Raji (cell line): ENCODE data around the gene NOL3.

Source experiments
- POLR2A ChIP-seq: IDR thresholded peaks from 2 replicates; pipeline ENCODE4 v1.6.1; 2011; ENCODE audit warnings: low read depth, low read length, control low read depth; ENCODE audit not compliant: insufficient read depth

The NOL3 gene

DNA sequence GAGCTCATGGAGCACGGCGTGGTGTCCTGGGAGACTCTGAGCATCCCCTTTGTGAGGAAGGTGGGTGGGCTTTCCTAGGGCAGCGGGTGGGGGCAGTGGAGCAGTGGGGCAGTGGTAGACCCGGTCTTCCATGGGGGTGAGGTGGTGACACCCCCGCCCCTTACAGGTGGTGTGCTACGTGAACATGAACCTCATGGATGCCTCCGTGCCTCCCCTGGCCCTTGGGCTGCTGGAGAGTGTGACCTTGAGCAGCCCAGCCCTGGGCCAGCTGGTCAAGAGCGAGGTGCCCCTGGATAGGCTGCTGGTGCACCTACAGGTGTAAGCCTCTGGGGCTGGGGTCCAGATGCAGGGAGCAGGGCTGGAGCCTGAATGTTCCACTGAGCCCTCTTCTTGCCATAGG, 30.2 kb downstream of the NOL3 start:
- no peak for TF ChIP-seq POLR2A

DNA sequence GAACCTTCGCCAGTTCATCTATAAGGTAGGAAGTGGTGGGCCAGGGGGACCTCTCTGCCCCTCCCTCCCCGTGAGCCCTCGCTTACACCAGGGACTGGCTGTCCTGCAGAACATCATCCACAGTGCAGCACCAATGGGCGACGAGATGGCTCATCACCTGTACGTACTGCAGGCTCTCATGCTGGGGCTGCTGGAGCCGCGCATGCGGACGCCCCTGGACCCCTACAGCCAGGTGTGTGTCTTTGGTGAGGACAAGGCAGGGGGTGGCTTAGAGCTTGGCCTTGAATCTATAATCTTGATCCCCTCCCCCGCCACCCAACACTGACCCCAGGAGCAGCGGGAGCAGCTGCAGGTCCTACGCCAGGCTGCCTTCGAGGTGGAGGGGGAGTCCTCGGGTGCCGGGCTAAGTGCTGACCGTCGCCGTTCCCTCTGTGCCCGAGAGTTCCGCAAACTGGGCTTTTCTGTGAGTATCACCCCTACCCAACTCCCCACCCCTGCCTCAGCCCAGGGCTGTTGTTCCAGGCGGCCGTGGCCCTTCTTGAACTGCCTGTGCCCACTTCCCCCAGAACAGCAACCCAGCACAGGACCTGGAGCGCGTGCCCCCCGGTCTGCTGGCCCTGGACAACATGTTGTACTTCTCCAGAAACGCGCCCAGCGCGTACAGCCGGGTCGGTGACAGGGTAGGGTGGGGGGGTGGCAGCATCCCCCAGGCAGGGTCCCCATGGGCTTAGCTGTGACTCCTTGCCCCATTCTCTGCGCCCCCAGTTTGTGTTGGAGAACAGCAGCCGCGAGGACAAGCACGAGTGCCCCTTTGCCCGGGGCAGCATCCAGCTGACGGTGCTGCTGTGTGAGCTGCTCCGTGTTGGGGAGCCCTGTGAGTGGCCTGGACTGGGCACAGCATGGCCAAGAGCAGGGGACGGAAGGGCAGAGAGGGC, 31.3 kb downstream of the NOL3 start:
- TF ChIP-seq POLR2A, result no peak

- no peak for TF ChIP-seq POLR2A
Measured at GRCh38 chr16:67202426-67202825, 32.1 kb downstream of the NOL3 start.

GRCh38 chr16:67202956-67203493, 32.7 kb downstream of the NOL3 start:
- TF ChIP-seq POLR2A, result no peak

- TF ChIP-seq POLR2A, result no peak
Measured at GRCh38 chr16:67204076-67204475, 33.7 kb downstream of the NOL3 start.

DNA sequence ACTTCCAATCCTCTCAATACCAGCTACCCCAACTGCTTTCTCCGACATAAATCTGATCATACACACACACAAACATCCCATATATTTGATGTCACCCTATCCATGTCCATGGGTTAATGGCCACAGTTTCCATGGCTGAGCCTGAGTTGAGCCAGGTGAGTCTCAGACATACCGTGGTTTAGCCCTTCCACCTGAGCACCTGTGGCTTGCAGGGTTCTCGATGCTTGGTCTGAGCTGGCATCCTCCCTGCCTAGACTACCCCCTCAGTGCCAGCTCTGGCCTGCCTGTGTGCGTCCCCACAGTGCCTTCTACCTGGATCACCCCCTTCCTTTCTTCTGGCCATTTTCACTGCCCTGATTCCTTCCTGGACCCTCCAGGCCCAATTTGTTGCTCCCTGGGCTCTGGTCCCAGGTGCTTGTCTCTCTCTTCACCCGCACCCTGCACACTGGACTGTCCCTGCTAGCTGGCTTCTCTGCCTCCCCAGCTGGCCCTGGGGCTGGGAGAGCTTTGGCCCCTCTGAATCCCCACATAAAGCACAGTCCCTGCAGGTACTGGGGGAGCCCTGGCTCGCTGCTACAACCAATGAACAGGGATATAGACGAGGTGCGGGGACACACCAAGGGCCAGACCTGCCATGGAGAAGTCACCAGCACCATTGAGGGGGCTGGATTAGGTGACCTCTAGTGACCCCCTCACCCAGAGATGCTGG, 35.9 kb downstream of the NOL3 start:
- no peak for TF ChIP-seq POLR2A

DNA sequence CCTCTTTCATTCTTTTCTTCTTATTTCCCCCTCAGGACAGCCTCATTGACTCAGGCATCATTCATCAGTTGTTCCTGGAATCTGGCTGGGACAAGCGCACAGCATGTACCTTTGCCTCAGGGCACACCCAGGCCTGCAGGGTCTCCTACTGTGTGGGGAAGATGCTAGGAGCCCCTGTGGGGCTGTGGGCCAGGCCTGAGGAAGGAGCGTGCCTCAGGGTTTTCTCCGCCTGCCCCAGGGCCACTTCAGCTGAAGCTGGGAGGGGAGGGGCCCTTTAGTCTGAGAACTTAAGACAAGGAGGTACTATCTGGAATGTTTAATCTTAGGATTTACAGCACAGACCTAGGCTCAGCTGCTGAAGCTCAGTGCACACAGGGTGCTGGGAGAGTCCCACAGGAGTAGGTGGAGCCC, 36.5 kb downstream of the NOL3 start:
- TF ChIP-seq POLR2A, result peak; percentile 28; the same call in 1 of the 2 replicates

- TF ChIP-seq POLR2A, result no peak; the same call in 1 of the 2 replicates
Measured at GRCh38 chr16:67207249-67208091, 37.1 kb downstream of the NOL3 start.

GRCh38 chr16:67208154-67208896, 38.0 kb downstream of the NOL3 start:
- no peak for TF ChIP-seq POLR2A

GRCh38 chr16:67209565-67209964, 39.2 kb downstream of the NOL3 start:
- no peak for TF ChIP-seq POLR2A

GRCh38 chr16:67210069-67210937, 40.0 kb downstream of the NOL3 start:
- TF ChIP-seq POLR2A, result no peak

- no peak for TF ChIP-seq POLR2A
Measured at GRCh38 chr16:67211674-67212073, 41.3 kb downstream of the NOL3 start.

- TF ChIP-seq POLR2A, result no peak
Measured at GRCh38 chr16:67212766-67213165, 42.4 kb downstream of the NOL3 start.
